GM21367 (cell line): ENCODE results near the gene C2CD2L.
A peak's percentile ranks its signal among the peaks of the same experiment; 100 is the strongest.
"Not testable (repeated sequence)": the region's sequence is repeated elsewhere in the genome, so short reads cannot be mapped to it uniquely, and the experiment has no call there.

Experiments used
- ATAC-seq: cut with Tn5 transposase; IDR thresholded peaks from one replicate; pipeline ENCODE4 v1.9.1; 2021; ENCODE audit not compliant: unreplicated experiment

Gene C2CD2L

GRCh38 chr11:119106564-119107537, at the start of gene C2CD2L:
Gene C2CD2L, plus strand, starts transcription at chr11:119107344. Its CDS starts 398 bp downstream, at chr11:119107742.
- peak; percentile 58 for ATAC-seq

- not testable (repeated sequence) for ATAC-seq
Observed at GRCh38 chr11:119059128-119059527, 48.0 kb upstream of the C2CD2L start.

- no peak for ATAC-seq
Observed at GRCh38 chr11:119061256-119061655, 45.9 kb upstream of the C2CD2L start.

GRCh38 chr11:119062779-119063178, 44.4 kb upstream of the C2CD2L start:
- ATAC-seq = no peak

GRCh38 chr11:119065369-119065768, 41.8 kb upstream of the C2CD2L start:
- no peak for ATAC-seq

- ATAC-seq = peak; percentile 79
Observed at GRCh38 chr11:119067371-119068222, 39.5 kb upstream of the C2CD2L start, which contains the start of gene VPS11. Gene VPS11, plus strand, starts transcription at chr11:119067818. Its CDS starts 6 bp downstream, at chr11:119067824.

- no peak for ATAC-seq
Observed at GRCh38 chr11:119077839-119078238, 29.3 kb upstream of the C2CD2L start.

- no peak for ATAC-seq
Observed at GRCh38 chr11:119078675-119079420, 28.3 kb upstream of the C2CD2L start.

- no peak for ATAC-seq
Observed at GRCh38 chr11:119081682-119082260, 25.4 kb upstream of the C2CD2L start.

- ATAC-seq = peak; percentile 80
Observed at GRCh38 chr11:119084663-119085436, 22.3 kb upstream of the C2CD2L start, which contains the start of gene HMBS. Gene HMBS, plus strand, starts transcription at chr11:119084881. Its CDS starts 153 bp downstream, at chr11:119085034.

- peak; percentile 10 for ATAC-seq
Observed at GRCh38 chr11:119085437-119085847, 21.7 kb upstream of the C2CD2L start.

- no peak for ATAC-seq
Observed at GRCh38 chr11:119087123-119087522, 20.0 kb upstream of the C2CD2L start.

GRCh38 chr11:119087747-119088241, 19.4 kb upstream of the C2CD2L start:
- ATAC-seq = no peak

- no peak for ATAC-seq
Observed at GRCh38 chr11:119088406-119088805, 18.7 kb upstream of the C2CD2L start.

GRCh38 chr11:119089319-119089718, 17.8 kb upstream of the C2CD2L start:
- ATAC-seq = no peak

GRCh38 chr11:119091178-119091577, 16.0 kb upstream of the C2CD2L start:
- no peak for ATAC-seq

- ATAC-seq = no peak
Observed at GRCh38 chr11:119091966-119092879, 14.9 kb upstream of the C2CD2L start.
